Measurements from ENCODE around the gene METTL6.

Gene METTL6

GRCh38 chr3:15361494-15362214 is 65.7 kb downstream of the METTL6 start:
- DNase-seq = peak; percentile 26

- no peak for DNase-seq
These were observed 66.4 kb downstream of the METTL6 start for GRCh38 chr3:15360788-15361493.

All from CD4-positive, alpha-beta T cell treated with Interleukin-21 for 1 hour (primary cell).